T-cell (primary cell): ENCODE results near the gene IFITM5. TPM values are rescaled to one million over a fixed set of nuclear protein-coding genes. Genes with fewer than 3 reads are reported as not detected.
"Not testable (repeated sequence)": the region's sequence is repeated elsewhere in the genome, so short reads cannot be mapped to it uniquely, and the experiment has no call there.

Experiments
- ATAC-seq, 4 experiments: fragments of 200-7000 bp in 3 of 4; fragments of 150-1000 bp in 1 of 4; cut with Tn5 transposase; replicated peaks in 1 of 4; 1 replicate in 3 of 4; 2 replicates in 1 of 4; pipeline ENCODE4 v1.10.0; 2021; ENCODE audit warnings: moderate library complexity in 3 of 4, mild to moderate bottlenecking in 2 of 4, moderate number of reproducible peaks in 1 of 4
- CTCF ChIA-PET, 2 donors: fragments of 300-600 bp; sonication (Branson Sonifier 250); formaldehyde crosslinking; loops; one replicate each; lab custom pipeline; 2022; ENCODE audit warnings: antibody characterized with exemption in 2 of 2; lab: Charles Lee
- POLR2A ChIA-PET, 2 donors: fragments of 300-600 bp; sonication (Branson Sonifier 250); formaldehyde crosslinking; loops; one replicate each; lab custom pipeline; 2022; ENCODE audit warnings: antibody characterized with exemption in 2 of 2; lab: Charles Lee
- DNase-seq, 35 experiments: peaks; one replicate each; pipeline versions ENCODE4 v3.0.0 to v3.0.0-alpha.2; 2013 to 2023
- H3K27ac ChIP-seq: one replicate; pipeline ENCODE4 v1.5.1; 2013; ENCODE audit warnings: low read length
- H3K27me3 ChIP-seq, 2 experiments: replicated peaks in 1 of 2; 1 replicate in 1 of 2; 2 replicates in 1 of 2; pipeline versions ENCODE4 v1.6.1 to v1.7.0; 2013; ENCODE audit warnings: low read length in 1 of 2, mixed read lengths in 1 of 2; ENCODE audit not compliant: control insufficient read depth in 2 of 2, insufficient read depth in 2 of 2; ENCODE audit errors: extremely low read depth in 1 of 2
- H3K36me3 ChIP-seq, 2 donors: 1 replicate in 1 of 2; 2 replicates in 1 of 2; pipeline versions ENCODE4 v1.6.1 to v1.7.0; 2013; ENCODE audit warnings: low read length in 1 of 2; ENCODE audit not compliant: control insufficient read depth in 2 of 2, insufficient read depth in 1 of 2; ENCODE audit errors: extremely low read depth in 1 of 2
- H3K4me1 ChIP-seq, 2 experiments: 1 replicate in 1 of 2; 2 replicates in 1 of 2; pipeline versions ENCODE4 v1.6.1 to v1.7.0; 2013; ENCODE audit warnings: low read length in 2 of 2, mixed read lengths in 1 of 2; ENCODE audit not compliant: insufficient read depth in 2 of 2, control insufficient read depth in 1 of 2; ENCODE audit errors: extremely low read depth in 1 of 2
- H3K4me3 ChIP-seq, 2 donors: 1 replicate in 1 of 2; 2 replicates in 1 of 2; pipeline versions ENCODE4 v1.5.1 to v1.7.0; 2013; ENCODE audit warnings: mild to moderate bottlenecking in 2 of 2, low read length in 1 of 2, moderate library complexity in 1 of 2; ENCODE audit not compliant: control insufficient read depth in 1 of 2; ENCODE audit errors: extremely low read depth in 1 of 2
- H3K9me3 ChIP-seq: 2 replicates; pipeline ENCODE4 v1.7.0; 2013
- H3K27ac Mint-ChIP-seq, 2 donors: one replicate each; pipeline ENCODE4 v1.8.0; 2020 to 2021; ENCODE audit warnings: mild to moderate bottlenecking in 2 of 2, mixed read lengths in 2 of 2
- H3K27me3 Mint-ChIP-seq, 2 donors: one replicate each; pipeline ENCODE4 v1.8.0; 2021 to 2022; ENCODE audit warnings: mixed read lengths in 2 of 2
- H3K36me3 Mint-ChIP-seq: one replicate; pipeline ENCODE4 v1.8.0; 2021; ENCODE audit warnings: mixed read lengths
- H3K4me1 Mint-ChIP-seq, 3 donors: one replicate each; pipeline ENCODE4 v1.8.0; 2020 to 2022; ENCODE audit warnings: mixed read lengths in 3 of 3, mild to moderate bottlenecking in 1 of 3
- H3K4me3 Mint-ChIP-seq, 3 donors: one replicate each; pipeline ENCODE4 v1.8.0; 2020 to 2022; ENCODE audit warnings: mild to moderate bottlenecking in 3 of 3, mixed read lengths in 3 of 3, moderate library complexity in 3 of 3
- H3K9me3 Mint-ChIP-seq, 3 donors: one replicate each; pipeline ENCODE4 v1.8.0; 2020 to 2022; ENCODE audit warnings: mixed read lengths in 3 of 3
- WGBS: methylation state at CpG from one replicate; pipeline ENCODE4 v1.1.5; 2013; ENCODE audit warnings: missing lambda C conversion rate; ENCODE audit not compliant: insufficient coverage; 5-methylcytosine and 5-hydroxymethylcytosine counted together
- total RNA-seq, 35 experiments: library from RNA in 6 of 35; stranded (reverse) in 6 of 35; fragments of 120-200 nt in 1 of 35; gene quantifications; one replicate each; pipeline versions ENCODE4 v1.2.1 to v1.2.4 and lab custom pipeline; 2013 to 2026

IFITM5 gene
- total RNA-seq, 5 donors from 2014 or later (not counting 1 experiment from before 2014, with no cell fraction given) = not detected

DNA sequence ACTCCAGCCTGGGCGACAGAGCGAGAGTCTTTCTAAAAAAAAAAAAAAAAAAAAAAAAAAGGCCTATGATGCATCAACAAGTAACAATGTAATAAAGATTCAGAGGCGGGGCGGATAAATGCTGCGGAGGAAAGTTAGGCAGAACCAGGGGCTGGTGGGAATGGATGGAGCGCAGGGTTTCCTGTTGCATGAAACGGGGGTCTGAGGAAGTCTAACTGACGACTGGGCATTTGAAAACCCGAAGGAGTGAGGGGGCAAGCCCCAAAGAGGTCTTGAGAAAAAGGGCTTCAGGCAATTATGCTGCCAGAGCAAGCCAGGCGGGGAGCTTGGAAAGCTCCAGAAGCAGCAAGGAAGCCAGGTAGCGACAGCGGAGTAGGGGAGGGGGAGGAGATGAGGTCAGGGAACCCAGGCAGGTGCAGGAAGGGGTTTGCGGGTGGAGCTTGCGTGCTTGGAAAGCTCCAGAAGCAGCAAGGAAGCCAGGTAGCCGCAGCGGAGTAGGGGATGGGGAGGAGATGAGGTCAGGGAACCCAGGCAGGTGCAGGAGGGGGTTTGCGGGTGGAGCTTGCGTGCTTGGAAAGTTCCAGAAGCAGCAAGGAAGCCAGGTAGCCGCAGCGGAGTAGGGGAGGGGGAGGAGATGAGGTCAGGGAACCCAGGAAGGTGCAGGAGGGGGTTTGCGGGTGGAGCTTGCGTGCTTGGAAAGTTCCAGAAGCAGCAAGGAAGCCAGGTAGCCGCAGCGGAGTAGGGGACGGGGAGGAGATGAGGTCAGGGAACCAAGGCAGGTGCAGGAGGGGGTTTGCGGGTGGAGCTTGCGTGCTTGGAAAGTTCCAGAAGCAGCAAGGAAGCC, 12.1 kb downstream of the IFITM5 start:
- ChIA-PET POLR2A (interaction anchor here (0.7 to 1.1 kb wide), 2 partner anchors 18 to 1094 kb away, joined by 3 to 4 read pairs; no protein-coding TSS in a partner anchor), CTCF (interaction anchor here in 1 of 2 donors (0.7 to 3.9 kb wide), 3 partner anchors 25 to 276 kb away, joined by 3 to 17 read pairs (median 4); no protein-coding TSS in a partner anchor)
- ATAC-seq (peak; percentile 1 to 19 (median 1)), DNase-seq (peak in 34 of 35 experiments; percentile 32 to 91 (median 67))
- 19% methylated on average over 15 of the region's 27 CpGs for WGBS
- H3K9me3 ChIP-seq, H3K36me3 Mint-ChIP-seq, H3K36me3 ChIP-seq, H3K27me3 Mint-ChIP-seq, H3K9me3 Mint-ChIP-seq: not testable (repeated sequence)
- Histone ChIP-seq H3K27ac (peak overlapping the region; percentile 84), H3K4me3 (peak overlapping the region; percentile 77 to 97), H3K4me1 (peaks cover 18 to 70% of the 10 kb centered on the region in 2 experiments), H3K27me3 (peaks cover 0 to 46% of the 10 kb centered on the region in 2 experiments)
- peak overlapping the region; percentile 92 to 99 (median 99) for H3K4me3 Mint-ChIP-seq
- peaks cover 43 to 66% (median 48%) of the 10 kb centered on the region in 3 donors for H3K4me1 Mint-ChIP-seq
- peak overlapping the region; percentile 96 to 97 for H3K27ac Mint-ChIP-seq

DNA sequence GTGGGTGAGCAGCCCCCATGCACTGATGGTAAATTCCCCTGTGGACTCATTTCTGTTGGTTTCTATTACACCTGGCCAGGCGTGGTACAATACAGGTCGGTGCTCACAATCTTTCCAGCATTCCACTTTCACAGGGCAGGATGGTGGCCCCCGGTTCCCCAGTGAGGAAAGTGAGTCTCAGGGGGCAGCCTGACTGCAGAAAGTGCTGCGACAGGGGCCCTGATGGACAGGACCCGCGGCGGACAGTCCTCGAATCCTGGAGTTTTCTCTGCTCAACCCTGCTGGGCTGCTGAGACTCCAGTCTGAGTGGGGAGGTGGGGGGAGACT, 13.5 kb downstream of the IFITM5 start:
- peak overlapping the region in 1 of 3 donors; percentile 99 for H3K4me3 Mint-ChIP-seq
- peaks cover 0 to 12% of the 10 kb centered on the region in 2 donors for H3K27me3 Mint-ChIP-seq
- CTCF ChIA-PET = no interaction called here
- H3K27ac Mint-ChIP-seq = peak overlapping the region in 1 of 2 donors; percentile 15
- H3K36me3 ChIP-seq = no peaks in the 10 kb centered on the region
- peaks cover 47 to 72% (median 56%) of the 10 kb centered on the region in 3 donors for H3K4me1 Mint-ChIP-seq
- H3K9me3 ChIP-seq = no peaks in the 10 kb centered on the region
- no peak for DNase-seq
- ATAC-seq = no peak
- WGBS = 80% methylated on average over 2 of the region's 8 CpGs
- H3K4me3 ChIP-seq = no peak overlapping the region
- no peaks in the 10 kb centered on the region for H3K9me3 Mint-ChIP-seq
- POLR2A ChIA-PET = interaction anchor here in 1 of 2 donors (0.6 kb wide), 1 partner anchor 9 kb away, joined by 5 read pairs; no protein-coding TSS in a partner anchor
- H3K4me1 ChIP-seq = peaks cover 17 to 76% of the 10 kb centered on the region in 2 experiments
- no peak overlapping the region for H3K27ac ChIP-seq
- H3K36me3 Mint-ChIP-seq = no peaks in the 10 kb centered on the region
- peaks cover 0 to 60% of the 10 kb centered on the region in 2 experiments for H3K27me3 ChIP-seq

DNA sequence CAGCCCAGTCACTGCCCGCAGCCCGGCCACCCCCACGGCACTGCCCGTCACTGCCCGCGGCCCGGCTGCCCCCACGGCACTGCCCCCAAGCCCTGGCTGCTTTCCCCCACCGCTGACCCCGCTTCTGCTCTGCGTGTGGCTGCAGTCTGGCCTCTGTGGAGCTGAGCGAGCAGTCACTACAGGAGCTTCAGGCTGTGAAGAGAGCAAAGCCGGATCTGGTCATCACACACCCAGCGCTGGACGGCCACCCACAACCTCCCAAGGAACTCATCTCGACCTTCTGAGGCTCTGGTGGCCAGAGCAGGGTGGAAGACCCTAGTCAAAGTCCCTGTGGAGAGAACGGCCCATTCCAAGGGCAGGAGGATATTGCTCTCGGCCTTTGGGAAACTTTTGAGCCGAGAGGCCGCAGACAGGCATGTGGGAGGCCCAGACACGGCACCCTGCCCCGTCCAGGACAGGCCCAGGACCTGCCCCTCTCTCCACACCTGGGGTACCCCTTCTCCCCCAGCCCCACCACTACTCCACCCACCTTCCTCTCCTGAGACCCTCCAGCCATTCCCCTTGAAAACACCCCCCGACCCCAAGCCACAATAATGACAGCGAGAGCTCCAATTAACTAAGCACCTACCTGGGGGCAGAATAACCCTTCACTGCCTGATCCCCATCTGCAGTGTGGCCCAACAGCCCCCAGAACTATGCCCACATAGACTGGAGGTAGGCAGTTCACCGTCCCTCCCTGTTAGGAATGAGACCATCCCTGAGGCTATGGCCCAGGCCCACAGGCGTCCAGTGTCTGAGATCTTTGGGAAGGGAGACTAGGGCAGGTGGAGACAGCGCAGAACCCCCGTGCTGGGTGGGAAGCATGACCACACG, 14.1 kb downstream of the IFITM5 start:
- peaks cover 47 to 68% (median 58%) of the 10 kb centered on the region in 3 donors for H3K4me1 Mint-ChIP-seq
- ChIA-PET POLR2A (interaction anchor here (0.6 to 0.8 kb wide), 2 partner anchors 10 to 77 kb away, joined by 3 to 5 read pairs; no protein-coding TSS in a partner anchor), CTCF (no interaction called here)
- H3K36me3 Mint-ChIP-seq = no peaks in the 10 kb centered on the region
- Histone ChIP-seq H3K27ac (no peak overlapping the region), H3K4me1 (peaks cover 15 to 74% of the 10 kb centered on the region in 2 experiments), H3K4me3 (no peak overlapping the region), H3K9me3 (no peaks in the 10 kb centered on the region), H3K27me3 (peaks cover 0 to 63% of the 10 kb centered on the region in 2 experiments), H3K36me3 (no peaks in the 10 kb centered on the region)
- H3K27ac Mint-ChIP-seq = peak overlapping the region in 1 of 2 donors; percentile 15
- 89% methylated on average over 28 of the region's 29 CpGs for WGBS
- H3K27me3 Mint-ChIP-seq = peaks cover 0 to 14% of the 10 kb centered on the region in 2 donors
- DNase-seq (peak in 1 of 35 experiments; percentile 9), ATAC-seq (no peak)
- no peaks in the 10 kb centered on the region for H3K9me3 Mint-ChIP-seq
- peak overlapping the region in 1 of 3 donors; percentile 42 for H3K4me3 Mint-ChIP-seq

DNA sequence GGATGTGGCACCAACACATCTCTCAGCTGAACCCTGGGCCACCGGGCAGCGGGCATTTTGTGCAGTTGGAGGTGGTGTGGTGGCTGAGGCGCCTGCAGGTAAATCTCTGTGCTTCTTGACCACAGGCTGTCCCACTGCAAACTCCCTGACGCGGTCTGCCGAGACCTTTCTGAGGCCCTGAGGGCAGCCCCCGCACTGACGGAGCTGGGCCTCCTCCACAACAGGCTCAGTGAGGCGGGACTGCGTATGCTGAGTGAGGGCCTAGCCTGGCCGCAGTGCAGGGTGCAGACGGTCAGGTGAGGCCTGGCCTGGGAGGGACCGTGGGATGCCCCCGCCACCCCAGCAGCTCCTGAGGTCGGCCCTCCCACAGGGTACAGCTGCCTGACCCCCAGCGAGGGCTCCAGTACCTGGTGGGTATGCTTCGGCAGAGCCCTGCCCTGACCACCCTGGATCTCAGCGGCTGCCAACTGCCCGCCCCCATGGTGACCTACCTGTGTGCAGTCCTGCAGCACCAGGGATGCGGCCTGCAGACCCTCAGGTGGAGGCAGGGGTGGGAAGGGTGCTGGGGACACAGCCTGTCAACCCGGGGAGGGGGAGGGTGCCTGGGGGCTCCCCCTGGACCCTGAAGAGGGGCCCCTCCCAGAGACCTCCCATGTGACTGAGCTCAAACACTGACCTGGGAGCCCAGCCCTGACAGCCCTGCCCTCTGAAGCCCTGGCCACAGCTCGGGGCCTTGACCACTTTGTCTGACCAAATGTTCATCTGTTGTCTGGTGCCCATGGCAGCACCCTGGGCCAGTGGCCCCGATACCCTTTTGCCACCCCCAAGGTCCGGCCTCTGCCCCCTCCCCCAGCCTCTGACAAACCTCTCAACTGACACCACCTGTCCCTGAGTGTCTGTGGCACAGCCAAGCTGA, 15.0 kb downstream of the IFITM5 start:
- Histone ChIP-seq H3K9me3 (no peaks in the 10 kb centered on the region), H3K4me3 (no peak overlapping the region), H3K4me1 (peaks cover 12 to 74% of the 10 kb centered on the region in 2 experiments), H3K27ac (no peak overlapping the region), H3K27me3 (peaks cover 0 to 72% of the 10 kb centered on the region in 2 experiments), H3K36me3 (no peaks in the 10 kb centered on the region)
- H3K27me3 Mint-ChIP-seq = peaks cover 0 to 14% of the 10 kb centered on the region in 2 donors
- peak overlapping the region in 1 of 2 donors; percentile 39 for H3K27ac Mint-ChIP-seq
- no peak for ATAC-seq
- no peaks in the 10 kb centered on the region for H3K36me3 Mint-ChIP-seq
- peak in 1 of 35 experiments; percentile 11 for DNase-seq
- peaks cover 44 to 62% (median 55%) of the 10 kb centered on the region in 3 donors for H3K4me1 Mint-ChIP-seq
- no peaks in the 10 kb centered on the region for H3K9me3 Mint-ChIP-seq
- H3K4me3 Mint-ChIP-seq = peak overlapping the region in 1 of 3 donors; percentile 91
- CTCF ChIA-PET = no interaction called here
- WGBS = 84% methylated on average over 23 of the region's 24 CpGs
- POLR2A ChIA-PET = interaction anchor here in 1 of 2 donors (0.8 kb wide), 1 partner anchor 78 kb away, joined by 3 read pairs; no protein-coding TSS in a partner anchor

DNA sequence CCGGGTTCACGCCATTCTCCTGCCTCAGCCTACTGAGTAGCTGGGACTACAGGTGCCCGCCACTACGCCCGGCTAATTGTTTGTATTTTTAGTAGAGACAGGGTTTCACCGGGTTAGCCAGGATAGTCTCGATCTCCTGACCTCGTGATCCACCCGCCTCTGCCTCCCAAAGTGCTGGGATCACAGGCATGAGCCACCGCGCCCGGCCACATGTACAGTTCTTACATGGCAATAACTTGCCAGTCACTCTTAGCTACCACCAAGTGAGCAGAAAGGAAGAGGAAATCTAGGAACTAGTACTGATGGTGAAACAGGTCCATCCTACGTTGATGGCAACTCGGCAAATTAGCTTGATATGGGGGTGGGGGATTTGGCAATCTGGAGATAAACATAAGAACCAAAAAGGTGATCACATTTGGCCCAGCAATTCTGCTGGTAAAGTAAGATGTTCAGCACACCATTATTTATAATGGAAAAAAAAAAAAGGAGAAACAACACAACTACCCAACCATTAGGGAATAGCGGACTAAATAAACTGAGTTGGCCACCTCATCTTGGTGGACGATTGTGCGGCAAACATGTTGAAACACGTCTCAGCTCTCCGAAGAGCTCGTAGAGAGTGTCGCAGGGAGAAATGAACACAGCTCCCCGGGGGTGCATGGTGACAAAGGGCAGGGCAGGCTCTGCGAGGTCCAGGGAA, 15.8 kb downstream of the IFITM5 start:
- H3K4me1 ChIP-seq = peaks cover 16 to 79% of the 10 kb centered on the region in 2 experiments
- peak overlapping the region; percentile 1 to 48 for H3K27ac Mint-ChIP-seq
- H3K27ac ChIP-seq = no peak overlapping the region
- no peaks in the 10 kb centered on the region for H3K9me3 Mint-ChIP-seq
- H3K4me1 Mint-ChIP-seq = peaks cover 46 to 65% (median 58%) of the 10 kb centered on the region in 3 donors
- peaks cover 0 to 77% of the 10 kb centered on the region in 2 experiments for H3K27me3 ChIP-seq
- H3K27me3 Mint-ChIP-seq = peaks cover 0 to 16% of the 10 kb centered on the region in 2 donors
- ATAC-seq = no peak
- DNase-seq = peak in 1 of 35 experiments; percentile 10
- POLR2A ChIA-PET = interaction anchor here in 1 of 2 donors (0.7 kb wide), 1 partner anchor 65 kb away, joined by 3 read pairs; no protein-coding TSS in a partner anchor
- peak overlapping the region in 1 of 2 donors; percentile 6 for H3K4me3 ChIP-seq
- H3K36me3 ChIP-seq = no peaks in the 10 kb centered on the region
- CTCF ChIA-PET = interaction anchor here (0.7 kb wide), 2 partner anchors 33 to 63 kb away, joined by 3 to 6 read pairs; no protein-coding TSS in a partner anchor
- 86% methylated on average over 8 of the region's 23 CpGs for WGBS
- H3K36me3 Mint-ChIP-seq = no peaks in the 10 kb centered on the region
- H3K4me3 Mint-ChIP-seq = peak overlapping the region in 2 of 3 donors; percentile 84 to 91
- no peaks in the 10 kb centered on the region for H3K9me3 ChIP-seq
